HG03460 (cell line): ENCODE results near the gene ZCCHC10.
"Not testable (repeated sequence)": the region's sequence is repeated elsewhere in the genome, so short reads cannot be mapped to it uniquely, and the experiment has no call there.

Experiments
- ATAC-seq: cut with Tn5 transposase; IDR thresholded peaks from one replicate; pipeline ENCODE4 v1.9.1; 2021; ENCODE audit not compliant: unreplicated experiment

Gene ZCCHC10

GRCh38 chr5:133046560-133046959, 20.2 kb upstream of the ZCCHC10 start:
- not testable (repeated sequence) for ATAC-seq

DNA sequence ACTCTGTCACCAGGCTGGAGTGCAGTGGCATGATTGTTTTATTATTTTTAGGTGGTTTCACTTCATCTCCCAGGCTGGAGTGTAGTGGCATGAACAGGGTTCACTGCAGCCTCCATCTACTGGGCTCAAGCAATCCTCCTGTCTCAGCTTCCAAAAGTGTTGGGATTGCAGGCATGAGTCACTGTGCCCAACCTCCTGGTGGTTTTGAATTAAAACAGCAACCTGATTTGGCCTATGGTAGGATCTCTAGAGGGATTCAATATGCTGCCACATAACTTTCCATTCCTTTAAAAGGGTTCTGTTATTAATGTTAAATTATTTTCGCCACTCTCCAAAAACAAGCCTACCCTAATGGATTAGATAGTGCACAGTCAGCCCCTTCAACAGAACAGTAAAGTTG, 15.6 kb upstream of the ZCCHC10 start:
- ATAC-seq: no peak

GRCh38 chr5:133041157-133041784, 14.9 kb upstream of the ZCCHC10 start:
- ATAC-seq: no peak

- ATAC-seq: not testable (repeated sequence)
These were observed 10.3 kb upstream of the ZCCHC10 start for GRCh38 chr5:133036677-133037076.

GRCh38 chr5:133035224-133035623, 8.9 kb upstream of the ZCCHC10 start:
- no peak for ATAC-seq

- ATAC-seq: no peak
These were observed 7.7 kb upstream of the ZCCHC10 start for GRCh38 chr5:133034064-133034463.

DNA sequence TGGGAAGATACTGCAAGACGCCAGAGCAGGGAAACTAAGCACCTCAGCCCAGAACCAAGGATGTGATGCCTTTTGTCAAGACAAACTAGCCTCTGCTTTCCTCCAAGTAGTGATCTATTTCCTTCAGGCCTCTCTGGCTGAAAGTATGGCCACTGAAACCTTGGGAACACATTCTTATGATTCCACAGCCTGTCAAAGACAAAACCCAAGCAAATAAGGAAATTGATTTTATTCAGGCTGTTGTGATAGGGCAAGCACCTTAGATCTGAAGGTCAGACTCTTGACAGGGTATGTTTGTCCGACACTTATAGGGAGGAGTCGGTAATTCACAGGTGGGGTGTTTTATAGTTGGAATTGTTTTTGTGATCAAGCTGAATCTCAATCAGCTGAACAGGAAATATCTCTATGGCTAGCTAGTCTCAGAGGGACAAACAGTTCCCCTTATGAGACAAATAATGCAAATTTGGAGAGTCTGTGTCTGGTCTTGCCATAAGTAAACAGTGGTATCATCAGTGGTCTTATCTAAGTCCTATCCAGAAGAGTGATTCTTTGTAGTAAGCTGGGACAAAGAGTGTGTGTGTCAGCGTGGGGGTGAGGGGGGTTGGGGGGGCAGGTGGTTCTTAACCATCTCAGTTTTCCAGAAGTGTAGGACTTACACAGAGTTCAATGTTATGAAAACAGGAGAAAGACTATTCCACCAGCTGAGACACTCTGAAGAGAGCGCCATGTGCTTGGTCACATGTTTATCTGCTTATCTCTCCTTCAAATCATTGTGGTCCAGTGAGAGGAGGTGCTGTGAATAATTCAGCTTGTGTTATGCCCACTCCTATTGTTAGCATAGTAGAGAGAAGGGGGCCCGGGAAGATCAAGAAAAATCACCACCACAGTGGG, 6.7 kb upstream of the ZCCHC10 start:
- ATAC-seq: no peak

GRCh38 chr5:133030343-133031005, 4.1 kb upstream of the ZCCHC10 start:
- ATAC-seq: no peak

DNA sequence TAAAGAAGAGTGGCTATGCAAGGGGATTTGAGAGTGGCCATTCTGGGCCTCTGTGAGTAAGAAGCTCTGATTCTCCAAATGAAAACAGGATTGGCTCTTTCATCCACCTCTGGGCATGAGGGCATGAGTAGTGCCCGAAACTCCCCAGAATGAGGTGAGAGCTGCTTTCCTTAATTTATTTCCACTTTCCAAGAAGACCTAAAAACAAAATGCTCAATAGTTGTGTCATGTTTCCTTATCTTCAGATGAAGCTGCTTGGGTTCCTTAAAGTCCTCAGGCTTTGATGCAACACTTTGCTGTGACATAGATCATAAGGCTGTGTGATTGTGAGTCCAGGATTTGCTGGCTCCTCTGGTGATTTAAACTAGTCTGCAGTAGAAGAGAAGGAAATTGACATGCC, 3.1 kb upstream of the ZCCHC10 start:
- ATAC-seq: no peak

DNA sequence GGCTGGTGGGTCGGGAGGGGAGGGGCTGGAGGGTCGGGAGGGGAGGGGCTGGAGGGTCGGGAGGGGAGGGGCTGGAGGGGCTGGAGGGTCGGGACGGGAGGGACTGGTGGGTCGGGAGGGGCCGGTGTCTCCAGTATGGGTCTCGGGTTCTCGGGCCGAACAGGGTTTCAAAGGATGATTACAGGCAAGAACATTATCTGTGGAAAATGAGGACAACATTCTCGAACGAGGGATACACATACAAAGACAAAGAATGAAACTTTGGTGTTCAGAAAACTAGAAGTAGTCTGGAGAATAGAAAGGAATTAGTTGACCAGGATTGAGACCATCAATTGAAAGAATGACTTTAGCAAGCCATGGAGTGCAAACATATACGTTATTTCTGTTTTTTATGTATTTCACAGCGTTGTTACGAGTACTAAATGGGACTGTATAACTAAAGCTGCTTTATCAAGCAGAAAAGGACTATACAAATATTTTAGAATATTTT, 360 bp upstream of the ZCCHC10 start:
- no peak for ATAC-seq

DNA sequence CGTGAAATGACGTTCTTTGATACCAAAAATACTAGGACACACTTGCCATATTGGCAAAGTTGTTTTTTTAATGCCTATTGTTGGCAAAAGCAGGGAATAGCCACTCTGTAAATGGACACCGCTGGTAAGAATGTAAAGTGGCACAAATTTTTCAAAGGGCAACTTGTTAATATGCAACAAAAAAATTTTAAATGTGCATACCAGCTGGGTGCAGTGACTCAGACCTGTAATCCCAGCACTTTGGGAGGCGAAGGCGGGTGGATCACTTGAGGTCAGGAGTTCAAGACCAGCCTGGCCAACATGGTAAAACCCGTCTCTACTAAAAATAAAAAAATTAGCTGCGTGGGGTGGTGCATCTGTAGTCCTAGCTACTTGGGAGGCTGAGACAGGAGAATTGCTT, 6.9 kb downstream of the ZCCHC10 start:
- not testable (repeated sequence) for ATAC-seq

- no peak for ATAC-seq
These were observed 8.4 kb downstream of the ZCCHC10 start for GRCh38 chr5:133017964-133018363.

DNA sequence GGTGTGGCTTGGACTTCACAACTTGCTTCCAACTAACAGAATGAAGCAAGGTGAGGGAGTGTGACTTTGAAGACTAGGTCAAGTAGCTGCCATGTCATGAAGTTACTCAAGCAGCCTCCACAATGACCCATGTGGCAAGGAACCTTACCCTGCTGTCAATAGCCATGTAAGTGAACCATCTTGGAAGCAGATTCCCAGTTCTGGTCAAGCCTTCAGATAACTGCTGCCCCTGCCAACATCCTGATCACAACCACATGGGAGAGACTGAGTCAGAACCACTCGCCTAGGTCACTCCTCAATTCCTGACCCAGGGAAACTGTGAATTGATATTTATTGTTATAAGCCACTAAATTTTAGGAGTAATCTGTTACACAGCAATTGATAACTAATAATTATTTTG, 10.9 kb downstream of the ZCCHC10 start:
- ATAC-seq: no peak

DNA sequence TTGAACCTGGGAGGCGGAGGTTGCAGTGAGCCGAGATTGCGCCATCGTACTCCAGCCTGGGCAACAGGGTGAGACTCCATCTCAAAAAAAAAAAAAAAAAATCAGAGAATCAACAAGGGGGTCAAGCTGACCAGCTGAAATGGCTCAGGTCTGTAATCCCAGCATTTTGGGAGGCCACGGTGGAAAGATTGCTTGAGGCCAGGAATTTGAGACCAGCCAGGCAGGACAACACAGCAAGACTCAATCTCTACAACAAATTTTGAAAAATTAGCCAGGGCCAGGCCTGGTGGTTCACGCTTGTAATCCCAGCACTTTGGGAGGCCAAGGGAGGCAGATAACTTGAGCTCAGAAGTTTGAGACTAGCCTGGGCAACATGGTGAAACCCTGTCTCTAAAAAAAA, 17.9 kb downstream of the ZCCHC10 start:
- not testable (repeated sequence) for ATAC-seq

DNA sequence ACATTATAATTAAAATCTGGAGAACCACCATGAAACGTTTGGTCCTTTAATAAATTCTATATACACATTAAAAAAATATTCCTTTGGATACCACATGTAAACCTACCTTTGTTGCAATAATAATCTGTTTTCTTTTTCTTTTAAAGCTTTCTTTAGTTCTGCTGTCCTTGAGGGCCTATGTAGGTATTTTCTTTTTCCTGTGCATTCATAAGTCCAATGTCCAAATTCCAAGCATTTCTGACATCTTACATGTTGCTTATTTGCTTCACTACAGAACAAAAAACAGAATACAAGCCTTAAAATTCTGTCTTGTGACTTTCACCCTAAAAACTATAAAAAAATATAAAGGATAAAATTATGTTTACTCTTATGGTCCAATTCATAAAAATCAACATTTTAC, 19.7 kb downstream of the ZCCHC10 start:
- ATAC-seq: no peak

DNA sequence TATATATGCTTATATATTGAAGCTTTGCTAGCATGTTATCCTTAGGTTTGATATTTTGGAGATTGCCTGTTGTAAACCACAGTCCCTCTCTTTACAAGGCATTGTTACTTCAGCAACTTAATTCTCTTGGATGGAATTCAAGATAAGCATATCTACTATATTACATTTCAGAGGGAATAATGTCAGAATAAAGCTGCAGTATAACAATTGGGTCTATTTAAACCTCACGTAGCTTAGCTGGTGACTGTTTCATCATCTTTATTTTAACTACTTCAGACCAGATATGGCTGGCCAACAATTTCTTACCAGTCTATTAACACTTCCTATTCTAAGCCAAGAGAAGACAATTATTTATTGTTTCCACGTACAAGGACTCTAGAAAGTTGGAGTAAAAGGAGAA, 27.1 kb downstream of the ZCCHC10 start:
- ATAC-seq: no peak

DNA sequence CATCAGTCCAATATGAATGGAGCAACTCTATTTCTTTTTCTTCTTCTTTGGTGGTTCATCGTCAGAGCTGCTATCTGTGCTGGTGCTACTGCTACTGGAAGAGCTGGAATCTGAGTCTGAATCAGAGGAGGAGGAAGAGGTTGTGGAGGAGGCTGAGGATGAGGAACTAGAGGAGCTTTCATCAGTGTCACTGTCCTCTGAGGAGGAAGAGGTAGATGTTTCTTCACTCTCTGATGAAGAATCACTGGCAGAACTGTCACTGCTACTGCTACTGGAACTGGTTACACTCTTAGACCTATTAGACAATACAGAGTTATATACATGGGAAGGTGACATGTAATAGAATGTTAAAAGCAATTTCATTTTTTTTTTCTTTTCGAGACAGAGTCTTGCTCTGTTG, 27.8 kb downstream of the ZCCHC10 start:
- no peak for ATAC-seq

- ATAC-seq: no peak
These were observed 30.0 kb downstream of the ZCCHC10 start for GRCh38 chr5:132996307-132996706.

DNA sequence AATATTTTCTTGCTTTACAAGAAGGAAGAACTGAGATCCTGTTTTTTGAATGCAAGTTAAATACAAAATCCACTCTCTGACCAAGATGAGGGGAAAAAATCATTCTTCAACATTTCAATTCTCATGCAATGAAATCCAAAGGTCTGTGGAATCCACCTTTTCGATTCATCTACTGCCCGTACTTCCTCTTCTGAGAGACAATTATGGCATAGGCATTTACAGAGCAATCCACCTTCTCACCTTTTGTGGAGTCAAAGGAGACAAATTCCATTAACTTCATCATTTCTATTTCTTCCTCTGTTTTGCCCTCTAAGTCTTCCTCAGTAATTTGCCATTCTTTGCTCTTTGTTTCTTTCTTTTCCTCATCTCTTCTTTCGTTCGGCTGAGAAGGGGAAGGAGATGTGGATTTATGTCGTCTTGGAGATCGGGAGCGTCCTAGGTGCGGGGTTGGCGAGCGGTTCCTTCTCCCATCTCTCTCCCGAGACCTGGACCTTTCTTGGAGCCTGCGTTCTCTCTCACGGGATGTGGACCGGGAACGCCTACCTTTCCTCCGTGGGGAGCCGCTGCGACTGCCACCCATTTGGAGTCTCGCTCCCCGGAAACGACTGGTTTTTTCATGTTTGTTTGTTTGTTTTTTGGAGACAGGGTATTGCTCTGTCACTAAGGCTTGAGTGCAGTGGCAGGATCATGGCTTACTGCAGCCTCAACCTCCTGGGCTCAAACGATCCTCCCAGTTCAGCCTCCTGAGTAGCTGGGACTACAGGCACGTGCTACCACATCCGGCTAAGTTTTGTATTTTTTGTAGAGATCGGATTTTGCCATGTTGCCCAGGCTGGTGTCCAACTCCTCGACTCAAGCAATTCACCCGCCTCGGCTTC, 38.6 kb downstream of the ZCCHC10 start:
- ATAC-seq: no peak

DNA sequence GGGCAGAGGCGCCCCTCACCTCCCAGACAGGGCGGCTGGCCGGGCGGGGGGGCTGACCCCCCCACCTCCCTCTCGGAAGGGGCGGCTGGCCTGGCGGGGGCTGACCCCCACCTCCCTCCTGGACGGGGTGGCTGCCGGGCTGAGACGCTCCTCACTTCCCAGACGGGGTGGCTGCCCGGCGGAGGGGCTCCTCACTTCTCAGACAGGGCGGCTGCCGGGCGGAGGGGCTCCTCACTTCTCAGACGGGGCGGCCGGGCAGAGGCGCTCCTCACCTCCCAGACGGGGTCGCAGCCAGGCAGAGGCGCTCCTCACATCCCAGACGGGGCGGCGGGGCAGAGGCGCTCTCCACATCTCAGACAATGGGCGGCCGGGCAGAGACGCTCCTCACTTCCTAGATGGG, 43.4 kb downstream of the ZCCHC10 start:
- ATAC-seq: not testable (repeated sequence)

- ATAC-seq: no peak
These were observed 45.1 kb downstream of the ZCCHC10 start for GRCh38 chr5:132981288-132981687.
